GM19455 (cell line): ENCODE data around the gene S100A7A.

ENCODE experiments used
- ATAC-seq: cut with Tn5 transposase; IDR thresholded peaks from one replicate; pipeline ENCODE4 v1.9.1; 2021; ENCODE audit not compliant: unreplicated experiment

Gene S100A7A

DNA sequence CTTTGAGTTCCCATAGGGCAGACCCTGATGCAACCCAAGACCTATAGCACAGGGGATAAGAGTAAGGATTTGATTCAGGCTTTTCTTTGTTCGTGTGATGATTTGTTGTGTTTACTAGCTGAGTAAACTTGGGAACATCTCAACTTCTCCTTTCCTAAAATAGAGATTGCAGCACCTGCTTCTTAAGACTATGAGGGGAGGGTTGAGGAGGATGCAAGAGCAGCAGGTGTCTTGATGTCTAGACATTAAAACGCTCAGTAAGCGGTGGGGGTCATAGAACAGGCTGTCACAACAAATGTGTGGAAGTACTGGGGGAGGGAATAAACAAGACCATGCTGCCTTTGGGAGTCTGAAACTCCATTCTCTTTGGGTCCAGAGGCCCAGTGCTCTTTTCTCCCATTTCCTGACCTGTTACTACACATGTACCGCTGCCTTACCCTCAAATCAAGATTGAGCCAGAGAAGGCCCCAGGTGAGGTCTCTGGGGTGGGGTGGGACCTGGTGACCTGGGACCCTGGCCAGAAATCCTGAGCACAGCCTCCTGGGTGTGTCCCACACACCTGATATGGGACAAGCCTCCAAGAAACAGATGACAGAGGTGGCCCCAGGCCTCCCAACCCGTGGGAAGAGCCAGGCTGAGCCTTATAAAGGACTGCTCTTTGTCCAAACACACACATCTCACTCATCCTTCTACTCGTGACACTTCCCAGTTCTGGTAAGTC lies at the start of gene S100A7A:
S100A7A (plus strand) TSS at position 671 of the 721 bp plus-strand sequence. CDS start 1,563 bp downstream, outside the sequence.
- no peak for ATAC-seq

DNA sequence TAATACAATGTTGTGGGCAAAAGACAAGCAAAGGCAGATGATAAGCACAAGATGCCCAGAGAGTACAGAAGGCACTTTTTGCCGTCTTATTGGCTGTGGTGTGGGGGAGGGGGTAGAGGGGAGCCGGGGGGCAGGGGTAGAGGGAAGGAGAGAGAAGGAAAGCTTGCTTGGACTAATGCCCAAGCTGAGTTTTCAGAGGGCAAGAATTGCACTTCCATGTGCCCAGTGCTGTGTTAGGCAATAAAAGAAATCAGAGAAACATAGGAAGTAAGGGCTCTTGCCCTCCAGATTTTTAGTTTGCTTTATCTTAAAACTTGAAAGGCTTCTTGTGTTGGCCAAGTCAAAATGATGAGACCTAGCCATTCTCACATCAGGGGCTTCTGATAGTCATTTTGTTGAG lies 49.2 kb upstream of the S100A7A start:
- ATAC-seq = no peak

DNA sequence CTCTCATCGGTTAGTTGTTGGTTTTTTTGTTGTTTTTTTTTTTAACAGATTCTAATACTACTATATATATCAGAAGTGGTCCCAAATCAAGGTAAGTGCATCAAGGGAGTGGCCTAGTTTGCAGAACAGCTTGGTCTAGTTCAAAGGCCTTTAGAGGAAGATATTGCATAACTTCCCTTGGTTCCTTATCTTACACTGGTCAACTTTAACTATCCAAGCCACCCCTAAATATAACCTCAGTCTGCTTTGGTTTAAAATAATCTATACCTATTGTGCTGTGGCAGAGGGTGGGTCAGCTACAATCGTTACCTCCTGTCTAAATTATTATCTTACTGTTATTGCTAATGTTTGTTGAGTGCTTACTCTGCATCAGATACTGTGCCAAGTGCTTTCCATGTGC lies 47.8 kb upstream of the S100A7A start:
- no peak for ATAC-seq

DNA sequence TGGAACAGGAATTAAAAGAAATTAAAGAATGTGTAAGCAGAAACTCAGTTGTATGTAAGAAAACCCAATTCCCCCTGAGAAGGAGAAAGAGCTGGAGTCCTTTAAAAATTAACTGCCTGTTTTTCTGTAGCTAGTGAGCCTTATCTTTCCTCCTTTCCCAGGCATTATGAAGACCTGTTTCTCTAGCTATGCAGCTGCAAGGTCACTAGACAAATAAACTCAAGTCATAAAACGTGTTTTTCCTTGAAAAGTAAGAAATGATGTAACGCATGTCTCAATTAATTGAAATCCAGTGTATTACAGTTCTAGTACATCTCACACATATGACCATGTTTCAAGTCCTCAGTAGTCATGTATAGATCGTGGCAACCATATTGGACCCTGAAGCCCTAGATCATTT lies 46.2 kb upstream of the S100A7A start:
- ATAC-seq = no peak

DNA sequence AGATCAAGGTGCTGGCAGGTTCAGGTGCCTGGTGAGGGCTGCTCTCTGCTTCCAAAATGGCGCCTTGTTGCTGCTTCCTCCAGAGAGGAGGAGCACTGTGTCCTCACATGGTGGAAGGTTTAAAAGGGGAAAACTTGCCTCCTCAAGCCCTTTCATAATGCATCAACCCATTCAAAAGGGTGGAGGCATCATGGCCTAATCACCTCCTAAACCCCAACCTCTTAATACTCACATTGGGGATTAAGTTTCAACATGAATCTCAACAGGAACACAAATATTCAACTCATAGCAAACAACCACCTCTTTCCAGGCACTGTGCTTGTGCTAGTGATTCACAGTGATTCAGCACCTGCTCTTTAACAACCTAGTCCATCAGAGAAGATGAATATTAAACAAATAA lies 45.1 kb upstream of the S100A7A start:
- ATAC-seq = no peak

DNA sequence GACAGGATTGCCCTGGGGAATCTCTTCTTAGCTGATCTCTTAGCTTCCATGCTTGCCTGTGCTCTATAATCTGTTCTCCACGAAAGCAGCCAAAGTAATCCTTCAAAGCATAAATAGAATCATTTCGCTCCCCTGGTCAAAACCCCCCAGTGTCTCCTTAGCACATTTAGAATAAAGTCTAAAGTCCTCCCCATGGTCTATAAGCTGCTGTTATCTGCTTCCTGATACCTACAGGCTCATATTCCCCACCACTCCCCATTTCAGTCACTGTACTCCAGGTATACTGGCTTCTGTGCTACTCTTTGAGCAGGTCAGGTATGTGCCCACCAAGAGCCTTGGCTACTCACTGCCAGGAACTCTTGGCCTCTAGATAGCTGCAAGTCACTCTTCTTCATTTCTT lies 43.7 kb upstream of the S100A7A start:
- ATAC-seq = no peak

DNA sequence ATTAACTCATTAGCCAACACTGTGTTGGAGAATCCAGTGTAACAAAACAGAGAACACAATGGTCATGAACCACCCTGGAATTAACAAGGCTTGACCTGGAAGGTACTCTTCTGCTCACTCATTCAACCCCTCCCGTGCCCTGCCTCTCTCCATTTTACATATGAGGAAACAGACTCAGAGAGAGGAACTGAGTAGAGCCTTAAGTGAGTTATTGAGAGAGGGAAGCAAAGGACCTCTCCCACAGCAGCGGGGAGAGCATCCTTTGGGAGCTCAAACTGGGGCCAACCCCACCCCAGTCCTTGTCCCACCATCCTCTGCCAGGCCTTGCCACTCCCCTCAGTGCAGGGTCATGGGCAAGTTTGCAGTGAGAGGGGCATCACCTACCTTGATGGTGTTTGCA lies 42.2 kb upstream of the S100A7A start:
- no peak for ATAC-seq

DNA sequence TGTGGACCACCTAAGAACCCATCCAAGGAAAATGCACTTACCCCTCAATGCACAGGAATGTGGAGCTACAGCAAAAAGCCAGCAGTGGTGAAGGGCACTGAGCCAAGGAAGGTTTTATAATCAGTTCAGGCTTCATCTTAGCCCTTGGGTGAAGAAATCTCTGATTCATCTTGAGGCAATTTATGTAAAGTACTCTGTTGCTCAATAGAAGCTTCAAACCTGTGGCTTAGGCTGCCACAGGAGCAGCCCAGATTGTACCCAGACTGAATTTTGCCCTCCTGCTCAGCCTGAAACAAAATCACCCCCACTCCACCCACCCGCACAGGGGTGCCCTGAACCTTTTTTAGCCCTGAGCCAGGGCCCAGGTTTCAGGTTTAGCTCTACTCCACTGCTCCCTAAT lies 40.8 kb upstream of the S100A7A start, which contains the start of gene S100A12:
S100A12 (minus strand) TSS at position 111 of the 400 bp plus-strand sequence. CDS start 1,029 bp downstream, outside the sequence.
- ATAC-seq = no peak

DNA sequence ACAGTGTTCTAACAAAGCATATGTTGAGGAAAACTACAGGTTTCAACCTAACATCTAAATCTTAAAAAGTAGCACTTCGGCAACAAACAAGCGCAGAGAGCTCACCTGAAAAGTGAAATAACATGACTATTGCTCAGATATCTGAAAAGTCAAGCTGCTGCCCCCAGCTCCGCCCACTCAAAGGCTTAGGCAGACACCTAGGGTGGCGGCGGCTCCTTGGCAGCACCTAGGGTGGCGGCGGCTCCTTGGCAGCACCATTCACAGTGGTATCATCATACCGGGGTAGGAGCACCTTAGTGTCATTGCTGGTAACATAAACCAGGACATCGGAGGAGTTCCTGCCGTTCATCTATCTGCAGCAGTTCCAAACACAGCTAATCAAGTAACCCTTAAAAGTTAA lies 36.7 kb upstream of the S100A7A start:
- ATAC-seq = no peak

DNA sequence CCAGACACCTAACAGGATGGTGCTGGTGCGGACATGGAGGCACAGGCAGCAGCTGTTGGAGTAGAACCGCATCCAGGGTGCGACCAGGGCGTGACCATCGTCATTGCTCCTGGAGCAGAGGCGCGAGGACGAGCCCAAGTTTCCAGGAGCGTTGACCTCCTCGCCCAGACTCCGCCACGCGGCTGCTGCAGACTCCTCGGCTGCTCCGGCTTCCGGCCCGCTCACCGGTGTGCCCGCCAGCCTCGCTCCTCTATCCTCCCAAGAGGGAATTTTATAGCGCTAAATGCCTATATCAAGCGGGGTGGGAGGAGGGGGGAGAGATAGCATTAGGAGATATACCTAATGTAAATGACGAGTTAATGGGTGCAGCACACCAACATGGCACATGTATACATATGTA lies 35.6 kb upstream of the S100A7A start:
- ATAC-seq = no peak

DNA sequence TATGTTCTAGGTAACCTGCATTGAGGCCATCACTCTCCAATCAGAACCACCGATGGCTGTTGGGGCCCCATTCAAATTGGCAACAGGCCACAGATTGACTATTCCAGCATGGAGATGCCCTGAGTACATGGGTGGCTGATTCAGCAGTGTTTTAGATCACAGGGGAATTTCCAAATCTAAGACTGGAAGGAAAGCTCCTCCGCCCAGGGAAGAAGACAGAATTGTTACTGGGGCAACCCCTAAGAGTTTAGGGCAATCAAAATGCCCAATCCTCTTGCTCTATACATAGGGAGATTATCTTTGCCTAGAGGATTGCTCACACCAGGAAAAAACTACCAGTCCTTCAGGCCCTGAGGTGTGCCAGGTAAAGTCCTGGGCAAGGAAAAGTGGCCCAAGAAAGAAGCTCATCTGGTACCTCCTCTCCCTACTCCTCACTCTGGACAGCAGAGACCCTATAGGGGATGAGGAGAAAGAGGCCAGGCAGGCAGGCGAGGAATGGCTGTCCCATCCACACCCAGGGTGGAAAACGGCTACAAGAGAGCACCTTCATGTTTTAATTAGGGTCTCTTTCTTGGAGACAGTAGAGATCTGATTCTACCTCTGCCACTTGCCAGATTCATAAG lies 31.3 kb upstream of the S100A7A start:
- ATAC-seq = no peak

DNA sequence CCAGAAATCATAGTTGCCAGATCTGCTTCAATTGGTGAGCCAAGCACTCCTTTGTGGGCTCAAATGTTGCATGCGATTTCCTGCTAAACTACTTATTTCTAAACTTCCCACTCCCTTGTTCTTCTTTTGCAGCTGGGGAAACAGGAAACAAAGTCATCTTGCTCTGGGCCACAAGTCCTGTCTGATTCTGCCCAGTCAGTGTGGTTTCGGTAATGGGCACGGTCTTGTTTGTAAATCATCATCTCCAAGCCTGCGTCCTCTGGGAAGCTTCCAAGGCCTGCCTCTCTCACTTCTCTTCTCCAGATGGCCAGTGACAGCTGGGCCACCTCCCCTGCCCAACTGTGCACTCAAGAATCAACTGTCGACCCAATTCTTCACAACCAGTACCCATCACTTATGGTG lies 29.8 kb upstream of the S100A7A start:
- no peak for ATAC-seq

DNA sequence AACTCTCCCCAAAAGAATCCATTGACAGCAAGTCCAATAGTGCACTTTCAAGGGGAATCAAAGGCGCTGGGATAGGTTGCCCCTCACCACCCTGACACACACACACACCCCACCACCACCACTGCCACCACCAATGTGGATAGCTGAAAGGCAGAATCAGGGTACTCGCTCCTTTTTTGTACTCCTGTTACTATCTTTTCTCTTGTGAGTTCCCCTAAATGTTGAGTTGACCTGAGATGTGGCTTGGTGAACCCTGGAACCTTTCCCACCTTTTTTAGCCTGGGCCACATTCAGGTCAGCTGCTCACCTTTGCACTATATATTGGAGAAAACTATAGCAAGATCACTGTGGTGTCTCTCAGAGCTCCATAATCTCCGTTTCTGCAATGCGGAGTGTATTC lies 29.3 kb upstream of the S100A7A start:
- no peak for ATAC-seq

DNA sequence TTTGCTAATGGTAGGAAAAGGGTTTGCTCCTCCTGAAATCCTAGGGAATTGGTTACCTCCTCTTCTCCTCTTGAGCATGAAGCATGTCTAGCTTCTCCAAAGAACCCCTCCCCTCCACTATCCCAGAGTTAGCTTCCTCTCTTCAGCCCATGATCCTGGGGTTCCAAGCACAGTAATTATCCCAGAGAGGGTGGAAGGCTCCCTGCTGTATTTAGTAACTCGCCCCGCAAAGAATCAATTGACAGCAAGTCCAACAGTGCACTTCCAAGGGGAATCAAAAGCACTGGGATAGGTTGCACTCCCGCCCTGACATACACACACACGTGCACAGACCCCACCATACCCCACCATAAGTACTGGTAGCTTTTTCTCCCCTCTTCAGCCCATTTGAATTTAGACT lies 28.5 kb upstream of the S100A7A start:
- no peak for ATAC-seq

DNA sequence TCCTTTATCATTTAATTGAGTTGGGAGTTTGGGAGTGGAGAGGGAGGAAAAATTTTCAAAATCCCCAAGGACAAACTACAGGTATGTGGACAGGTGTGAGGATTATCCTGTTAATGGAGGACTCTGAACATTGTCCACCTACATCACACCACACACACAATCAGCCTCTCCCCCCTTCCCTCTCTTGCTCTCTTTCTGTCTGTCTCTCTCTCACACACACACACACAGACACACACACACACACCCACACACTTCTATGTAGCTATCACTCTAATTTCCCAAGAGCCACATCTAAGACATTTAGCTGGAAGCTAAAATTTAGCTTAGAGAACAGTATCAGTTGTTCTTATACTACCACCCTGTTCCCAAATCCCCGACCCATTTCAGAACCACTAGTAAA lies 26.9 kb upstream of the S100A7A start:
- no peak for ATAC-seq

DNA sequence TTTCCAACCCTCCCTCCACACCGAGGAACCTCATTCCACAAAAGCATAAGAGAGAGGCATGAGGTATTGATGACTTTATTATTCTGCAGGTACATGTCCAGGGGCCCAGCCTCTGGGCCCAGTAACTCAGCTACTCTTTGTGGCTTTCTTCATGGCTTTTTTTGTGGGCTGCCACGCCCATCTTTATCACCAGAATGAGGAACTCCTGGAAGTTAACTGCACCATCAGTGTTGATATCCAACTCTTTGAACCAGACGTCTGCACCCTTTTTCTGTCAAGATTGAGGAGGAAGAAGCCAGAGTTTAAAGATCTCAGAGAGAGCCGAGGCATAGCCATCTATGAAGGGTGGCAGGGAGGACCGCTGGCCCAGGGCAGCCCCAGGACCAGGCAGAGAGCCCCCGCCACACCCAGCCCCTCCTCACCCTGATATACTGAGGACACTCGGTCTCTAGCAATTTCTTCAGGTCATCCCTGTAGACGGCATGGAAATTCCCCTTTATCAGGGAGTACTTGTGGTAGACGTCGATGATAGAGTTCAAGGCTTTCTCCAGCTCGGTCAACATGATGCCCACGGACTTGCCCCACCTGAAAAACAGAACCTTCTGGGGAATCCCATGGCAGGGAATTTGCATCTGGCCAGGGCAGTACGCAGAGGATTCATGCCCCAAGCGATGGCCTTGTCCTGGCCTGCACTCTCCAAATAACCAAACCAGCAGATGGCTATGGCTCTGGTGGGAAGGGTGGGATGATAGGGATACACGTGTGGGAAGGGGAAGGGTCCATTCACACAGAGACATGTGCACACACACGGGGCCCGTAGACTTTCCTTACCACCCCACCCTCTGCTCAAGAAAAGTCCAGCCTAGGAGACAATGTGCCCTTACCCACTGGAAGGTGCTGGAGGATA lies 26.1 kb upstream of the S100A7A start:
- no peak for ATAC-seq

DNA sequence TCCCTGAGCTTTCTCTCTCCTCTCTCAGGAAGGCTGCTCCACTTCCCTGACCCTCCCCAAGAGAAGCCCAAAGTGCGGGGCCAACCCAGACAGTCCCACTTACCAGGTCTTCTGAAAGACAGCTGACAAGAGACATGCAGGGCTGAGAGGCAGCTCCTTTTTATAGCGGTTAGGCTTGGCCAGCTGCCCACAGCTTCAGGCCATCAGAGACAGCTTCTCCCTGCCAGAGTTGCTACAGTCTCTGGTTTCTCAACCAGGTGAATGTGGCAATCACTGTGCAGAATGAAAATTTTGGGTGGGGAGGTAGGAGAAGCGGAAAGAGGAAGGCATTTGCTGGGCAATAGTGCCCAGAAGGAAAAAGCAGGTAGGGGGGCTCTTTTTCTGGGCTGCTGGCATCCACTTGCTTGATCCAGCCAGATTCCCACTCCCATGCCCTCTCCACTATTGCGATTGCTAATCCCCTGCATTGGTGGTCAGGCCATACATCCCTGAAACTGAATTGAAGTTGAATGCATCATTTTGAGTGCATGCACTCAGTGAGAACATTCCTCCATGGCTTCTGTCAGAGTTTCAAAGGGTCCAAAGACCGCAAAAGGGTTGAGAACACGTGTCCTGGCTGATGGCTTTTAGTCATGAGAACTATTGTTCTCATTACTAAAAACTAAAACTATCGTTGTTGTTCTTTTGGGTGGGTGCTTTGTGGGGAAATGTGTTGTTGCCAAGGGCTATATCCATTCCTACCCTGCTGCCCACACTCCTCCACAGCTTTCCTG lies 25.2 kb upstream of the S100A7A start, which contains the start of gene S100A8:
S100A8 (minus strand) TSS at position 136 of the 773 bp plus-strand sequence. CDS start 538 bp downstream, outside the sequence.
- ATAC-seq = no peak

DNA sequence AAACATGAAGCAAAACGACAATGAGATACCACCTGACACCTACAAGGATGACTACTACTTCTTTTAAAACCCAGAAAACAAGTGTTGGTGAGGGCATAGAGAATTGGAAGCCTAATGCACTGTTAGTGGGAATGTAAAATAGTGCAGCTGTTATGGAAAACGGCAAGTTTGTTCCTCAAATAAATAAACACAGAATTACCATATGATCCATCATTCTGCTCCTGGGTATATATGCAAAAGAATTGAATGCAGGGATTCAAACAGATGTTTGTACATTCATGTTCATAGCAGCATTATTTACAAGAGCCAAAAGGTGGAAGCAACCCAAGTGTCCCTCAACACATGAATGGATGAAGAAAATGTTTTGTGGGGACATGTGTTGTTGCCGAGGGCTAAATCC lies 24.1 kb upstream of the S100A7A start:
- no peak for ATAC-seq

DNA sequence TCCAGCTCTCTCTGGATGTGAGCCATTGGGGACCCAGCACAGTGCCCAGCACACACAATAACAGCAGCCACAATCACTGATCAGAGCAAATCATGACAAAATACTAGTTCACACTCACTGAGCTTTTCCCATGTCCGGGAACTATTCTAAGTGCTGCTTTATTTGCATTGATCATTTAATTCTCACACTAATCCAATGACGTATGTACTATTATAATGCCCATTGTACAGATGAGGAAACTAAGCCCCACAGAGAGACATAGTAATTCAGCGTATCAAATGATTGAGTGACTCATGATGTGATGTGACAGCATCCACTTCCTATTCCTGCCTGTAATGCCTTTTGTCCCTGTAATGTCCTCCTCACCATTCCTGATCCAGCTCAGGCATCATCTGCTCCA lies 23.5 kb upstream of the S100A7A start:
- ATAC-seq = no peak

DNA sequence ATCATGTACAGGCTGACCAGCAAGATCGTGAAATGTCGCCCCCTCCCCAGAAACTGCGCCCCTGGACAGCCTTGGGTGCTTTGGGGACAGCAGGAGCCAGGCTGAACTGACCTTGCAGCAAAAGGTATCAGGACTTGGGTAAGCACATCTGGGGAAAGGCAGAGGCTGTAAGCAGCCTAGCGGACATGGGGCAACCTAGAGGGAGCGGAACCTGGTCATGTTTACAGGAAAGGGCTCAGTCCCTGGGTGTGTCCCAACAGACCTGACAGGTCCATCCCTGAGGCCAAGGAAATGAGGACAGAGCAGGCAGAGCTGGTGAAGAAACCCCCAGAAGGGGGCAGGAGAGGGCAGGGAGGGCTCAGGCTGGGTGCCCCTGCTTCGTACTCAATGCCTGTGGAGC lies 22.4 kb upstream of the S100A7A start:
- no peak for ATAC-seq

DNA sequence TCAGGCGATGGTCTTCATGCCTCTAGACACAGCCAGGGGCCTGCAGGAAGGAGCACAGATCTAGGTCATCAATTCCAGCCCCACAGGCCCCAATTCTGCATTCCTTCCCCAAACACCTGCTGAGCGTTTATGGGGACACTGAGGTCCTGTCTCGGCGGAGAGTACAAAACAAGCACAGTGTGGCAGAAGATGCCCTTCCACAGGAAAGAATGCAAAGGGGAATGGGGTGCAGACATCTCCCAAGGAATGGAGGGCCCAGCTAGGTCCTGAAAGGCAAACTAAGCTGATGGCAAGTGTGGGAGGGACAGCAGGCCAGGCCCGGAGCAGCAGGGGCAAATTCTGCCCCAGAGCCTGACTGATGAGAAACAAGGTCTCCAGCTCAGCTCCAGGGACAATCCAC lies 21.9 kb upstream of the S100A7A start:
- no peak for ATAC-seq
